ENCODE data around the gene WASL. TPM values are rescaled to one million over a fixed set of nuclear protein-coding genes. Genes with fewer than 3 reads are reported as not detected.
A peak's percentile ranks its signal among the peaks of the same experiment; 100 is the strongest.

WASL gene
- polyA plus RNA-seq, 1 donor from 2014 or later, result 2.8 TPM

DNA sequence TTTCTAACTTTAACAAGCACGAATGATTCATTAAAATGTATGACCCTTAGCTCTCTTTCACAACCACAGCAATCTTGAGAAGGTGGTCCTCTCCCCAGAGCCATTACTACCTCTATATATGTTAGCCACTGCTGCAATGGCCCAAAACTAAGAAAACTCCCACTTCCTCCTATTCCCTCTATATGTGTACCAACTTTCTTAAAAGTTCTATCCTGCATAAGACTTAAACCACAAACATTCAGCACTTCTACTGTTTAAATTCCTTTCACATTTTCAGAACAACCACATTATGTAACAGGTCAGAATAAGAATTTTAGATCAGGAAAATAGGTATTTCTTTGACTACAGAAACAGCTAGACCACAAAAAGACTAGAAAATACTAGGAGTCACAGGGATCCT lies 36.2 kb downstream of the WASL start:
- no peak overlapping the region for H3K4me3 Mint-ChIP-seq
- H3K36me3 Mint-ChIP-seq, result peaks cover 1% of the 10 kb centered on the region
- H3K27me3 Mint-ChIP-seq, result no peaks in the 10 kb centered on the region
- H3K9me3 Mint-ChIP-seq, result no peaks in the 10 kb centered on the region
- no peak overlapping the region for H3K27ac Mint-ChIP-seq
- H3K4me1 Mint-ChIP-seq, result peaks cover 10 to 27% (median 23%) of the 10 kb centered on the region in 3 donors

DNA sequence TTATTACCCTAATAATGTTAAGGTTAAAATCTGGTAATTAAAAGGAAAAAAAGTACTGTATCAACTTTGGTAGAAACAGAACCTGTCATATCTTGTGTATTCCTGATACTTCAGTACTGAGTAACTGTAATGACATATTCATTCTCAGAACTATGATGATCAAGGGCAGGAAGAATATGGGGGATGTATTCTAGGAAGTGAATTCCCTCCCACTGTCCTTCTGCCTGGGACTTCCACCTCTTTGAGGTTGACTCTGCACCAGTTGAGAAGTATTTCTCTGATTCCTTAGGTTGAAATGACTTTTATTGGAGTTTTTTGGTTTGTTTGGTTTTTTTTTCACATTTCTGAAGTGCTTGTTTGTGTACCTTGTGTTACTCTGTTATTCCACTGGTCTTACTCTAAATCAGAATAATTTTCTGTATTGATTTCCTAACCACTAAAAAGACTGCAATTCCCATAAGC lies 36.9 kb downstream of the WASL start:
- Mint-ChIP-seq H3K9me3 (no peaks in the 10 kb centered on the region), H3K4me3 (peak overlapping the region in 1 of 4 donors; percentile 57), H3K36me3 (peaks cover 3% of the 10 kb centered on the region), H3K27me3 (no peaks in the 10 kb centered on the region), H3K27ac (no peak overlapping the region), H3K4me1 (peaks cover 10 to 23% (median 23%) of the 10 kb centered on the region in 3 donors)

DNA sequence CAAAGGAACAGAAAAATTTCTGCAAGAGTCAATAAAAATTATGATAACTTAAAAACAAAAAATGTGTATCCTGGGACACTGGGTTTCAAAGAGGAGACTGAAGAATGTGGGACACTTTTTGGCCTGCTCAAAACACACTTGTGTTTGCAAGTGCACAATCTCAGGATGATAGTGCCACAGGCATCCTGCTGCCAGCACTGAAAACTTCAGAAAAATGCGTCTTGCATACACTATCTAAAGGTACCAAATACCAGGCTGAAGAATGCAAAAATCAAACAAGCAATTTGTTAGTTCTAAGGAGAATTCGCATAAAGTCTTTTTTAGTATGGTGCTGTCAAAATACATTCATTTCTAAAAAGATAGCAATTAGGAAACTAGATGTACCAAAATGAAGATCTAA lies 38.1 kb downstream of the WASL start:
- peak overlapping the region in 1 of 3 donors; percentile 28 for H3K27ac Mint-ChIP-seq
- H3K4me1 Mint-ChIP-seq, result peaks cover 10 to 23% (median 21%) of the 10 kb centered on the region in 3 donors
- peaks cover 4% of the 10 kb centered on the region for H3K36me3 Mint-ChIP-seq

DNA sequence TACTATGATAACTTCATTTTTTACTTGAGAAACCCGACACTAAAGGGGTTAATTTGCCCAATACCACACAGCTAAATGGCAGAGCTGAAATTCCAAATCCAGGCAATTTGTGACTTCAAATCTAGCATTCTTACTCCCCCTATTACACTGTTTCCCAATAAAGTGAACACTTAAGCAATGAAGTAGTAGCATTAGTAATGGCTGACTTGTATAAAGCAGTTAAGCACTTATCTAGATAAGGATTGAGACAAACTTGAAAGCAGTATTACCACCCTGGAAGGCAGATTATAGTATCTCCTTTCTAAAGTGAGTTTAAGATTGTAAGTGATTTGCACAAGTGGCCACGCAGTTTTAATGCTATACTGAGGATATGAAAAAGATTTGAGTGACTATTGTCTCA lies 39.3 kb downstream of the WASL start:
- peaks cover 6 to 23% (median 14%) of the 10 kb centered on the region in 3 donors for H3K4me1 Mint-ChIP-seq
- H3K27ac Mint-ChIP-seq, result no peak overlapping the region
- H3K36me3 Mint-ChIP-seq, result peaks cover 3% of the 10 kb centered on the region
- H3K4me3 Mint-ChIP-seq, result no peak overlapping the region
- no peaks in the 10 kb centered on the region for H3K9me3 Mint-ChIP-seq
- H3K27me3 Mint-ChIP-seq, result no peaks in the 10 kb centered on the region

More for the DNA sequence above, 38.1 kb downstream of the WASL start:
- no peak overlapping the region for H3K4me3 Mint-ChIP-seq
- no peaks in the 10 kb centered on the region for H3K9me3 Mint-ChIP-seq
- H3K27me3 Mint-ChIP-seq, result no peaks in the 10 kb centered on the region

DNA sequence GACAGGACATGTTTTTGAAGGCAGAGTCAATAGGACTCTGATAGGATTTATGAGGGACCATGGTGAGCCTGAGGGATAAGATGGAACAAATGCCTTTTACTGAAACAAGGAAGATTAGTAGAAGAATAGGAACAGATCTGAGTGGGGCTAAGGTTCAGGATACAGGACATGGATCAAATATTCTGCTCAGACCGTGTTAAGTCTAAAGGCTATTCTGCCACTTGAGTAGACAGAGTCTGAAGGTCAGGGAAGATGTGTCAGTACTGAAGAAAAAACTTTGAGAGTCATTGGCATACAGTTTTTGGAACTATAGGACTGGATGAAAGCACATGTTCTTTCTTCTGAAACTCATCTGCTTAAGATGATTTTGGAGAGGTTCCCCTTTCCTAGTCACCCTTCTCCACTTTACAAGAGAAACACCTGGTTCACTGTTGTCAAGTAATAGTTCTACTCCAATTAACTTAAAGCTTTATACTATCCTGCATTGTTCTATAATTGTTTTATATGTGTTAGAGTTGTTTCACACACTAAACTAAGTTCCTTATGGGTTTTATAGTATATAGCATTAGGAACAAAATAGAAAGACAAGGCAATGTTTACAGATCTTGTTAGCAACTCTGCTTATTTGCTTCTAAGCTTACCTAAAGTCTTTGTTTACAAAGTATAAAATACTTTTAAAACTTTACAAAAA lies 43.4 kb downstream of the WASL start:
- Mint-ChIP-seq H3K9me3 (no peaks in the 10 kb centered on the region), H3K27ac (no peak overlapping the region), H3K4me3 (no peak overlapping the region), H3K4me1 (peaks cover 0 to 1% (median 0%) of the 10 kb centered on the region in 3 donors), H3K36me3 (peaks cover 3% of the 10 kb centered on the region), H3K27me3 (no peaks in the 10 kb centered on the region)

DNA sequence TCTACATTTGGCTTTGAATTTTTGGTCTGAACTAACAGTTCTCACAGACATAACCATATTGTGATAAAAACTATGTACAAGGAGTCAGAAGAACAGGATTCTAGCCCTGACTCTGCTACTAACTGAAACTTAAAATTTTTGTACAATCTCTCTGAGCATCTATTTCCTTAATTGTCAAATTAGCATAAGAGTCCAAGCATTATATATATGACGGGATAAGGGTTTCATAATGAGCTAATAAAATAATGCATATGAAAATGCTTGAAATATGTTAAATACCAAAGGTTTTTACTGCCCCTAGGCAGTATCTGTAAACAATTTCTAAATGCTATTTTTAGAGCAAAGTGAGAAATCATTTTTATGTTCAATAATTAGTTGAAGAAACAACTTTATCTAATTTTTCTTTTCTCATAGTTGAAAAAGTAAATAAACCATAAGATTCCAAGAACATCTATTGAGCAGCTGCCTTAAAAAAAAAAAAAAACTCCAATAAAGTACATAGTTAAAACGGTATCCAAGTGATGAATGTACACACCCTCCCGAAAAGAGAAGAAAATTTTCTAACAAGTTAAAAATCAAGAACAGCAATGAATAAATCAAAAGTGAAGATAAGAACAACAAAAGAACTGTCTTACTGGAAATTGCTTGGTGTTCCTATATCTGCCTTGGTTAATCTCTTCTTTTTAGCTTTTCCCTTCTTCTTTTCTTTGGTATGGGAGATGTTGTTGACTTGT lies 52.7 kb downstream of the WASL start:
- H3K4me3 Mint-ChIP-seq, result no peak overlapping the region
- no peak overlapping the region for H3K27ac Mint-ChIP-seq
- H3K27me3 Mint-ChIP-seq, result no peaks in the 10 kb centered on the region
- no peaks in the 10 kb centered on the region for H3K4me1 Mint-ChIP-seq
- no peaks in the 10 kb centered on the region for H3K9me3 Mint-ChIP-seq
- H3K36me3 Mint-ChIP-seq, result peaks cover 8% of the 10 kb centered on the region

DNA sequence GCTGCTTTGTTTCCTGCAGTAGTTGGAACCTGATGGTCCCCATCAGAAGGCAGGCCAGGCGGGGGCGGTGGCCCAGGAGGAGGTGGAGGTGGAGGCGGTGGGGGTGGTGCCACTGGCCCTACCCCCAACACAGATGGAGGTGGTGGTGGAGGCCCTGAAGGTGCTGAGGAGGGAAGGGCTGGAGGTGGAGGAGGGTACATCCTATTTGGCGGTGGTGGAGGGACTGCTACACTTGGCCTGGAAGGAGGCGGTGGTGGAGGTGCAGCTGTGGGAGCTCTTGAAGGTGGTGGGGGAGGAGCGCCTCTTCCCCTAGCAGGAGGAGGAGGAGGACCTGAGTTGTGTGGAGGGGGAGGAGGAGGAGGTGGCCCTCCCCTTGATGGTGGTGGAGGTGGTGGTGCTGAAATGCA lies 56.3 kb downstream of the WASL start:
- Mint-ChIP-seq H3K4me1 (no peaks in the 10 kb centered on the region), H3K36me3 (peaks cover 7% of the 10 kb centered on the region), H3K27ac (peak overlapping the region in 1 of 3 donors; percentile 53), H3K9me3 (no peaks in the 10 kb centered on the region), H3K4me3 (no peak overlapping the region), H3K27me3 (no peaks in the 10 kb centered on the region)

DNA sequence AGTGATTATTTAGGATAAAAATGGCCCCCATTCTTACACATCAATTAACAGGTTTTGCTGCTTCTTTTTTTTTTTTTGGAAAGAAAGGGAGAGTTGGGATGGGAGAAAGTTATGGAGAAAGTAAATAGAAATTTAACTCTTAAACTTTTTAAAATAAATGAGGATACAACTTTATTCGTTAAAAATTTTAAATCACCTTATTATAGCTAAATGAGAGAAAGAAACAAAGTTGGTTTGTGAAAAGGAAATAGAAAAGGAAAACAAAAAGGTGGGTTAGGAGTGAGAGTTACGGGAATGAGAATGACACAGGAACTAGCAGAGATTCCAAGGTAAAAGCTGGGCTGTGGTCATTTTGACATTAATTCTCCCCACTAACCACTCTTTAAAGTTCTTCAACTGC lies 58.3 kb downstream of the WASL start:
- no peaks in the 10 kb centered on the region for H3K27me3 Mint-ChIP-seq
- no peak overlapping the region for H3K27ac Mint-ChIP-seq
- H3K4me1 Mint-ChIP-seq, result no peaks in the 10 kb centered on the region
- H3K4me3 Mint-ChIP-seq, result no peak overlapping the region
- no peaks in the 10 kb centered on the region for H3K9me3 Mint-ChIP-seq
- H3K36me3 Mint-ChIP-seq, result peaks cover 5% of the 10 kb centered on the region

DNA sequence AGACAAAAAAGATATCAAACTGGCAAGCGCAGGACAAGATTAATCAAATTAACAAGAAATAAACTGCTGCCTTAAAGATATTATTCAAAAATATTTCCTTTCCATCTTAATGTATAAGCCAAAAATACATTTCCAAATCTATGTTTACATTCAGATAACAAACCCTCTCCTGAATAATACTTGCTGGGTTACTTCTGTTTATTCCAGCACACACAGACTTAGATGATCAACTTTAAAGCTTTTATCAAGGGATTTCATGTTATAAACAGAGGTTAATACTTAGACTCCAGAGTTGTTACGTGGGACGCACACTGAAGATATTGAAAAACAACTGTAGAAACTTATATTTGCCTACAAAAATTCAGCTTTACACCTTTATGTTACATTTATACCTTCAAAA lies 59.6 kb downstream of the WASL start:
- no peak overlapping the region for H3K27ac Mint-ChIP-seq
- H3K36me3 Mint-ChIP-seq, result peaks cover 7% of the 10 kb centered on the region
- no peaks in the 10 kb centered on the region for H3K4me1 Mint-ChIP-seq
- no peaks in the 10 kb centered on the region for H3K9me3 Mint-ChIP-seq
- no peak overlapping the region for H3K4me3 Mint-ChIP-seq
- H3K27me3 Mint-ChIP-seq, result no peaks in the 10 kb centered on the region

DNA sequence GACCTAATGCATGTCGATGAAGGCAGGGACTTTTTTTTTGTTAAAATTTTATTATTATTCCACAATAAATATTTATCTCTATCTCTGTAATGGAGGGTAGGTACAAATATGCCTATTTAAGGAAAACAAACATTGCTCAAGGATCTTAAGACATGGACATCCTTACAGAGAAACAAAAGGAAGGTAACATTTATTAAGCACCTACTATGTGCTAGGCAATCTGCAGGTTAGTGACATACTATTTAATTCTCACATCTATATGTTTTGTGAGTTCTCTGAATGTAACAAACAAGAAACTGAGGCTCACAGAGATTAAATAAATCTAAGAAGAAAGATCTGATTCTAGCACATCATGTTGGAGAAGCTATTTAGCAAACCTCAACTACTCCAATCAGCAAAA lies 61.1 kb downstream of the WASL start:
- Mint-ChIP-seq H3K36me3 (peaks cover 7% of the 10 kb centered on the region), H3K4me3 (no peak overlapping the region), H3K4me1 (no peaks in the 10 kb centered on the region), H3K9me3 (no peaks in the 10 kb centered on the region), H3K27ac (no peak overlapping the region), H3K27me3 (no peaks in the 10 kb centered on the region)

DNA sequence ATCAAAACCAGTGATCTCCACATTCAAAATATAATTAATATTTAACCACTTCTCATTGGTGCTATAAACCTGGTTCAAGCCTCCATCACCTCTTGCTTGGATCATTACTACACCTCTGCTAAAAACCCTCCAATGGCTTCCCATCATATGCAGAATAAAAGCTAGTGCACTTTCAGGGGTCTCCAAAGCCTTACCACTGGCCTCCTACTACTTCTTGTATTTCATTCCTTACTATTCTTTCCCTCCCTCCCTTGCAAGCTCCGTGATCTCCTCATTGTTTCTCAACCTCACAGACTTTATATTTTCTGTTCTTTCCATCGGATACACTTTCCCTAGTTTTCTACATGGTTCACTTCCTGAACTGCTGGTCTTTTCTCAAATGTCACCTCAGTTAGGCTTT lies 61.6 kb downstream of the WASL start:
- Mint-ChIP-seq H3K4me1 (no peaks in the 10 kb centered on the region), H3K27ac (no peak overlapping the region), H3K27me3 (no peaks in the 10 kb centered on the region), H3K9me3 (no peaks in the 10 kb centered on the region), H3K36me3 (peaks cover 6% of the 10 kb centered on the region), H3K4me3 (no peak overlapping the region)

DNA sequence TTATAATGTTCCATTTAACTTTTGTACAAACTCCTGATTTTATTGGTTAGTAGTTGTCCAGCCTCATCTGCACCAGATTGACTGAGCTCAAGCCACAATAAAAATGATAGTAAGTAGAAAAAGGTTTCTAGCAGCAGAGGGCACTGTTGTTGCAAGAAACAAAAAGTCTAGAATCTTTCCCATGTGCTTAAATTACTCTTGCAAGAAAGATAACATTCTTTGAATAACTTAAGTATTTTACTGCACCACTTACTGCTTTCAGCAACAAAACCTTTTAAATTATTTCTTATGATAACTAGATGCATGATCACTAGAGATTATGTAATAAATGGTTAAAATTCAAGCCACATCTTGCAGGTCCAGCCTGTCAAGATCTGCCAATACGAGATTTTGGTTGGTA lies 66.1 kb downstream of the WASL start:
- Mint-ChIP-seq H3K27ac (no peak overlapping the region), H3K27me3 (no peaks in the 10 kb centered on the region), H3K4me3 (no peak overlapping the region), H3K36me3 (peaks cover 2% of the 10 kb centered on the region), H3K4me1 (no peaks in the 10 kb centered on the region), H3K9me3 (no peaks in the 10 kb centered on the region)

DNA sequence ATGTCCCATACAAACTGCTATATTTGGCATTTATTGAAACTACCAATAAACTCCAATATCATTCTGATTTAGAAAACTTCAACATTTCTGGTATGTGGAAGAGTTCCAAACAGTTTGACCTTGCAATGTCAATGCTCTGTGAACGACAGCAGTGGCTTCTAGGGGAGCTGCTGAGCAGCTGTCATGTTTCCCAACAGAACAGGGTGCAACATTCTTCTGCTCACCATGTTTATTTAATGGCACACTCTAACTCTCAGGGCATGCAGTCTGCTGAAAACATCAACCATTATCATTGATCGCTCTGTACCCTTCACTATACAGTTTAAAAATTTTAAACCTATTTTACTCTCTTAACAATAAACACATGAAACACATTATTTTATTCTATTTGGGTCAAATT lies 67.2 kb downstream of the WASL start:
- no peaks in the 10 kb centered on the region for H3K27me3 Mint-ChIP-seq
- H3K27ac Mint-ChIP-seq, result no peak overlapping the region
- peaks cover 2% of the 10 kb centered on the region for H3K36me3 Mint-ChIP-seq
- H3K9me3 Mint-ChIP-seq, result no peaks in the 10 kb centered on the region
- H3K4me1 Mint-ChIP-seq, result peaks cover 0 to 2% (median 0%) of the 10 kb centered on the region in 3 donors
- no peak overlapping the region for H3K4me3 Mint-ChIP-seq

DNA sequence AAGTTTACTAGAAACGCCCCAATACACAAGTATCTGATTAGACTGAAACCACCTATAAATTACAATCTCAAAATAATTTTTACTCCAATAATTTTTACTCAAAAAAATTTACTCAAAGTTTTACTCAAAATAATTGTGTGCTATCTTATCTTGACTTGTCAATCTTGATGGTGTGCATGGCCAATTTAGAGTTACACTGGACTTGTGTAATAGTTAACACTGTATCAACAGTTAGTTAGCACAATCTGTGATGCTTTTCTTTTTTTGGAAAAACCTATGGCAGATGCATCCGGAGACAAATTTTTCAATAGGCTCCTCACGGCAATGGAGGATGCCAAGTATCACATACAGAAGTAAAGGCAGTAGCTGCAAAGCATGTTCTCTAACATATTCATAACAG lies 68.2 kb downstream of the WASL start:
- no peak overlapping the region for H3K27ac Mint-ChIP-seq
- peaks cover 0 to 2% (median 0%) of the 10 kb centered on the region in 3 donors for H3K4me1 Mint-ChIP-seq
- no peaks in the 10 kb centered on the region for H3K27me3 Mint-ChIP-seq
- H3K9me3 Mint-ChIP-seq, result no peaks in the 10 kb centered on the region
- H3K4me3 Mint-ChIP-seq, result no peak overlapping the region
- H3K36me3 Mint-ChIP-seq, result peaks cover 2% of the 10 kb centered on the region

DNA sequence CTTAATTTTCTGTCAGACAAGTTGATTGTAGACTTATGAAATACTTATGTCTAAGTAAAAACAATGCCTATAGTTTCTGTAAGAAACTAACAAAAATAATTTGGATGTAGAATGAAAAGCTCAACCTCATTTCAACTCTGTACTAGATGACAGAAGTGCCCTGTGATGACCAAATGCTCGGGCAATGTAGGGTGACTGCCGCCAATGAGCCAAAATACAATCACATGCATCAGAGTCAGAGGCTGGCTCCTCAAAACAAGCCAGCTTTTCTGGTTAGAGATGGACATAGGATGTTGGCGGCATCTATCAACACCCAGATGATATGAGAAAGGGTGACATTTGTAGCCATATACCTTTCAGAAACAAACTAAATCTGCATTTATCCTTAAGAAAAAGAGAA lies 69.2 kb downstream of the WASL start:
- Mint-ChIP-seq H3K36me3 (peaks cover 2% of the 10 kb centered on the region), H3K27ac (no peak overlapping the region), H3K9me3 (no peaks in the 10 kb centered on the region), H3K4me3 (no peak overlapping the region), H3K27me3 (no peaks in the 10 kb centered on the region), H3K4me1 (peaks cover 0 to 2% (median 0%) of the 10 kb centered on the region in 3 donors)
